Skeletal muscle tissue (tissue), 4 donors: ENCODE results near the gene PSMC5. TPM values are rescaled to one million over a fixed set of nuclear protein-coding genes. Genes with fewer than 3 reads are reported as not detected.
"Not testable (repeated sequence)": the region's sequence is repeated elsewhere in the genome, so short reads cannot be mapped to it uniquely, and the experiment has no call there.

Experiments
- H3K27ac ChIP-seq: one replicate; pipeline ENCODE4 v1.7.0; 2013; ENCODE audit warnings: mild to moderate bottlenecking, low read depth, low read length, inconsistent platforms
- H3K27me3 ChIP-seq, 3 donors: one replicate each; pipeline ENCODE4 v1.7.0; 2013; ENCODE audit warnings: low read length in 3 of 3; ENCODE audit not compliant: control insufficient read depth in 3 of 3, insufficient read depth in 3 of 3
- H3K36me3 ChIP-seq, 3 donors: one replicate each; pipeline ENCODE4 v1.7.0; 2013; ENCODE audit warnings: low read length in 3 of 3; ENCODE audit not compliant: control insufficient read depth in 3 of 3, insufficient read depth in 3 of 3
- H3K4me1 ChIP-seq, 3 donors: one replicate each; pipeline ENCODE4 v1.7.0; 2013; ENCODE audit warnings: low read length in 3 of 3, mild to moderate bottlenecking in 3 of 3; ENCODE audit not compliant: control insufficient read depth in 3 of 3, insufficient read depth in 3 of 3
- H3K4me3 ChIP-seq, 3 donors: one replicate each; pipeline ENCODE4 v1.7.0; 2013; ENCODE audit warnings: low read length in 3 of 3
- H3K9ac ChIP-seq, 3 donors: one replicate each; pipeline ENCODE4 v1.7.0; 2013; ENCODE audit warnings: low read length in 3 of 3, mild to moderate bottlenecking in 3 of 3, moderate library complexity in 2 of 3, low read depth in 1 of 3
- H3K9me3 ChIP-seq, 3 donors: one replicate each; pipeline ENCODE4 v1.7.0; 2013; ENCODE audit warnings: low read length in 3 of 3; ENCODE audit not compliant: control insufficient read depth in 3 of 3
- total RNA-seq: library from RNA; depleted of rRNA; stranded (reverse); fragments of >200 nt; gene quantifications from one replicate; pipeline ENCODE4 v1.2.3, GENCODE V29; 2014
- donor health status: Osteomylitis.

Gene PSMC5
- total RNA-seq, 1 donor from 2014 or later, result 41.2 TPM

DNA sequence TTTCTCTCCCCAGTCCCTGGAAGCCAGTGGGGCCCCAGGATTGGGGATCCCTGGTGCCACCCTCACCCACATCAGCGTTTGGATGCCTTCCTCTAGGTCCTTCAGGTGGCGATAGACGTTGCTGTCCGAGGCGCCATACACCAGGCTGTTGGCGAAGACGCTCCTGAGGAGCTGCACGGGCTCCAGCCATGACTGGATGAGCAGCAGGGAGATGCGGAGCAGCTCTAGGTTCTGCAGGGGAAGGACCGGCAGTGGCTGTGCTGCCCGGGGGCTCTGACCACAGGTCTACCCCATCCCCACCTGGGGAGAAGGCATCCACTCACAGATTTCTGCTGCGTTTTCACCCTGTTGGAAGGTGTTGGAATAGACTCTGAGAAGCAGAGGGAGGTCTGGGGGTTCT, 53.5 kb downstream of the PSMC5 start:
- Histone ChIP-seq H3K4me1 (peaks cover 0 to 5% (median 0%) of the 10 kb centered on the region in 3 donors), H3K27ac (no peak overlapping the region), H3K4me3 (no peak overlapping the region), H3K9me3 (no peaks in the 10 kb centered on the region), H3K9ac (no peak overlapping the region), H3K27me3 (peaks cover 0 to 4% (median 0%) of the 10 kb centered on the region in 3 donors), H3K36me3 (no peaks in the 10 kb centered on the region)

GRCh38 chr17:63881337-63881736, 54.1 kb downstream of the PSMC5 start:
- not testable (repeated sequence) for H3K9ac ChIP-seq, H3K4me1 ChIP-seq, H3K27ac ChIP-seq, H3K4me3 ChIP-seq, H3K27me3 ChIP-seq, H3K9me3 ChIP-seq, H3K36me3 ChIP-seq

Other genes starting within 250 kb of the PSMC5 start
- 14.6 TPM for gene TACO1, start 226.5 kb upstream of the PSMC5 start, total RNA-seq
- 25.1 TPM for gene MAP3K3, start 205.0 kb upstream of the PSMC5 start, total RNA-seq
- 3.7 TPM for gene LIMD2, start 127.3 kb upstream of the PSMC5 start, total RNA-seq
- gene STRADA, start 85.6 kb upstream of the PSMC5 start, total RNA-seq, result 13.6 TPM
- gene CCDC47, start 53.8 kb upstream of the PSMC5 start, total RNA-seq, result 43.8 TPM
- 69.9 TPM for gene DDX42, start 53.3 kb upstream of the PSMC5 start, total RNA-seq
- gene FTSJ3, start 232 bp downstream of the PSMC5 start, total RNA-seq, result 62.6 TPM
- 44.4 TPM for gene SMARCD2, start 15.3 kb downstream of the PSMC5 start, total RNA-seq
- gene CSH2, start 46.2 kb downstream of the PSMC5 start, total RNA-seq, result not detected
- not detected for gene GH2, start 54.5 kb downstream of the PSMC5 start, total RNA-seq
- not detected for gene CSH1, start 69.1 kb downstream of the PSMC5 start, total RNA-seq
- gene CSHL1, start 83.8 kb downstream of the PSMC5 start, total RNA-seq, result not detected
- gene GH1, start 91.4 kb downstream of the PSMC5 start, total RNA-seq, result not detected
- 2.1 TPM for gene CD79B, start 104.9 kb downstream of the PSMC5 start, total RNA-seq
- gene SCN4A, start 145.5 kb downstream of the PSMC5 start, total RNA-seq, result 32.9 TPM
- not detected for gene PRR29, start 170.9 kb downstream of the PSMC5 start, total RNA-seq
- gene ICAM2, start 193.2 kb downstream of the PSMC5 start, total RNA-seq, result 43.3 TPM